WERI-Rb-1 (cell line): ENCODE results near the gene CD300H.

Experiments used
- DNase-seq: peaks from one replicate; pipeline ENCODE4 v3.0.0-alpha.2; 2020
- H3K27ac ChIP-seq: fragments of 250-450 bp; sonication (Bioruptor Pico); 2 replicates; pipeline ENCODE4 v1.5.1; 2020; ENCODE audit warnings: mild to moderate bottlenecking, moderate library complexity
- H3K27me3 ChIP-seq: fragments of 250-450 bp; sonication (Bioruptor Pico); 2 replicates; pipeline ENCODE4 v1.5.1; 2021; ENCODE audit warnings: mild to moderate bottlenecking, low read depth, moderate library complexity; ENCODE audit not compliant: insufficient read depth, severe bottlenecking
- H3K36me3 ChIP-seq: fragments of 250-450 bp; sonication (Bioruptor Pico); 2 replicates; pipeline ENCODE4 v1.5.1; 2020; ENCODE audit warnings: mild to moderate bottlenecking, moderate library complexity
- H3K4me3 ChIP-seq: 2 replicates; pipeline ENCODE4 v1.5.1; 2011; ENCODE audit warnings: low read depth, mild to moderate bottlenecking, control low read depth, low read length
- H3K9me3 ChIP-seq: fragments of 250-450 bp; sonication (Bioruptor Pico); 2 replicates; pipeline ENCODE4 v1.5.1; 2021; ENCODE audit warnings: mild to moderate bottlenecking, moderate library complexity; ENCODE audit not compliant: severe bottlenecking
- CTCF ChIP-seq: IDR thresholded peaks from 2 replicates; pipeline ENCODE4 v1.5.1; 2011; ENCODE audit warnings: low read depth, mild to moderate bottlenecking, control low read depth, inconsistent platforms, low read length

Gene CD300H

DNA sequence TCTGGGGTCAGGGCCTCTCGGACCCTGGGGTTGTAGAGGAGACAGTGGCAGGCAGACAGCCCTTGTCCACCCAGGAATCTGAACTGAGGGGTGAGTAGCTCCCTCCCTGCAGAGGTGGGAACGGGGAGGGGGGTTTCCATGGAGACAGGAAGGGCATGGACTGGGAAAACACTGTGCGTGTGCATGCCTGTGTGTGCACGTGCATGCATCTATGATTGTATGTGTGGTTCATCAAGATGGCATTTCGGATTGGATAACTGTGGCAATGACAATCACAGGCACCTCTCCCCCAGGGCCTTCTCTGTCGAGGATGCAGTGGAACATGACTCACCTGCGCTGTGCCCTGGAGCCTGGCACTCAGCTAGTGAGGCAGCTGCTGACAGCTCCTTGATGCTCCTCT is 15.3 kb downstream of the CD300H start:
- DNase-seq: no peak
- Histone ChIP-seq H3K27me3 (peaks cover 100% of the 10 kb centered on the region), H3K9me3 (peaks cover 5% of the 10 kb centered on the region), H3K4me3 (no peak overlapping the region), H3K36me3 (no peaks in the 10 kb centered on the region), H3K27ac (no peak overlapping the region)
- no peak for TF ChIP-seq CTCF

GRCh38 chr17:74550602-74551001 is 16.7 kb downstream of the CD300H start:
- DNase-seq: no peak
- H3K27me3 ChIP-seq: peaks cover 100% of the 10 kb centered on the region
- peaks cover 5% of the 10 kb centered on the region for H3K9me3 ChIP-seq
- no peak overlapping the region for H3K4me3 ChIP-seq
- no peak for TF ChIP-seq CTCF
- H3K36me3 ChIP-seq: no peaks in the 10 kb centered on the region
- no peak overlapping the region for H3K27ac ChIP-seq

DNA sequence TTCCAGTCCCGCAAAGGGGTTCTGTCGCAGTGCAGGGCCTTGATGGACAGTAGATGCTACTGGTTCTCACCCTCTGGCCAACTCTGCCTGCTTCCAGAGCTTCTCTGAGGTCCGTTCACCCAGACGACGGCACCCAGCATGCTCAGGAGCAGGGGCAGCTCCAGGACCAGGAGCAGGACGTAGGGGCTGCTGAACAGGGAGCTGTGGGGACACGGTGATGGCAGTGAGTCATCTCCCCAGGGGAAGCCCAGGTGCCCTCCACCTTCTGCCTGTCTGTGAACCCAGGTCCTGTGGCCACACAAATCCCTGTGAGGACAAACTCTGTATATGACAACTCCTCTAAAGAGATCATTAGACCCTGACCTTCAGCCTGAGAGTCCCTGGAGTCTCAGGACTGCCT is 18.0 kb downstream of the CD300H start:
- H3K27me3 ChIP-seq: peaks cover 100% of the 10 kb centered on the region
- no peaks in the 10 kb centered on the region for H3K36me3 ChIP-seq
- peaks cover 1% of the 10 kb centered on the region for H3K9me3 ChIP-seq
- no peak overlapping the region for H3K4me3 ChIP-seq
- H3K27ac ChIP-seq: no peak overlapping the region
- no peak for DNase-seq
- no peak for TF ChIP-seq CTCF

DNA sequence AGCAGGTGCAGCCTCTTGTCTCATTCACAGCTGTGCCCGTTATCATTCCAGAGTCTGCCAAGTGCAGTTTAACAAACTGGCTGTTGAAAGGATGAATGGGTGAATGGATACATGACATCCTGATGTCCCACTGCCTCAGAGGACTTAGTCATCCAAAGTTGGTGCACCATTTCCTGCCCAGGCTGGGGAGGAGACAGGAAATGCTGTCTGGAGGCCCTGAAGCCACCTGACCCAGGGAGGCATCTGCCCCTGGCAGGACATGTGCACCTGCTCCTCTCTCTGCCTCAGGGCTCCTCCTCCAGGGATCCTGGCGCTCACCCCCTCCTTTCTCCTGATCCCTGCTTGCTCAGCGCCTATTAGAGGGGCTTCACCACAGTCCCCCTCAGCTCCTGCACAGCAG is 19.6 kb downstream of the CD300H start:
- Histone ChIP-seq H3K27me3 (peaks cover 100% of the 10 kb centered on the region), H3K4me3 (no peak overlapping the region), H3K27ac (no peak overlapping the region), H3K36me3 (no peaks in the 10 kb centered on the region), H3K9me3 (no peaks in the 10 kb centered on the region)
- no peak for DNase-seq
- TF ChIP-seq CTCF: no peak

DNA sequence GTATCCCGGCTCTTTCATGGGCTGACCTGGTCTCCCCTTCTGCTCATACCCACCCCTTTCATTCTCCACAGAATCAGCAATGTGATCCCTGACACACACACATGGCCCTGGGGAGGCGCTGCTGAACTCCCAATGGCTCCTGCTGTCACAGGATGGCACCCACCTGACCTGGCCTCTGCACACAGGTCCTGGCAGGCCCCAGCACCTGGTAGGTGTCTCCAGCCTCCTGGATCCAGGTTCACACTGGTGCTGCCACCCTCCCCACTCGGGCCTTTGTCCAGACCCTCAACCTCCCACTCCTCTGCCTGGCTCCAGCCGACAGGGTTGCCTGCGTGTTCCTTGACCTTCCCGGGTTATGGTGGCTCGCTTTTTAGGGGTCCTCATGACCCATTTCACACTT is 20.0 kb downstream of the CD300H start:
- H3K36me3 ChIP-seq: no peaks in the 10 kb centered on the region

More for the DNA sequence above, 20.0 kb downstream of the CD300H start:
- Histone ChIP-seq H3K27ac (no peak overlapping the region), H3K27me3 (peaks cover 100% of the 10 kb centered on the region), H3K9me3 (no peaks in the 10 kb centered on the region), H3K4me3 (no peak overlapping the region)
- no peak for DNase-seq
- TF ChIP-seq CTCF: no peak
